GM10248 (cell line): ENCODE measurements around the gene RNF157.

Source experiments
- CTCF ChIA-PET: fragments of 300-600 bp; sonication (Branson Sonifier 250); formaldehyde crosslinking; extraction: SDS; loops from one replicate; lab custom pipeline; 2021; ENCODE audit warnings: antibody characterized with exemption; lab: Yijun Ruan, JAX
- POLR2A ChIA-PET: fragments of 350-650 bp; sonication (Branson Sonifier 250); formaldehyde crosslinking; extraction: SDS; loops from one replicate; lab custom pipeline; 2020; ENCODE audit warnings: antibody characterized with exemption; lab: Yijun Ruan, JAX
- DNase-seq: peaks from one replicate; pipeline ENCODE4 v3.0.0; 2012; ENCODE audit errors: extremely low spot score
- CTCF ChIP-seq: IDR thresholded peaks from 2 replicates; pipeline ENCODE4 v1.5.1; 2012; ENCODE audit warnings: mild to moderate bottlenecking, low read depth; ENCODE audit errors: extremely low read depth, missing control alignments, control extremely low read depth

The RNF157 gene

DNA sequence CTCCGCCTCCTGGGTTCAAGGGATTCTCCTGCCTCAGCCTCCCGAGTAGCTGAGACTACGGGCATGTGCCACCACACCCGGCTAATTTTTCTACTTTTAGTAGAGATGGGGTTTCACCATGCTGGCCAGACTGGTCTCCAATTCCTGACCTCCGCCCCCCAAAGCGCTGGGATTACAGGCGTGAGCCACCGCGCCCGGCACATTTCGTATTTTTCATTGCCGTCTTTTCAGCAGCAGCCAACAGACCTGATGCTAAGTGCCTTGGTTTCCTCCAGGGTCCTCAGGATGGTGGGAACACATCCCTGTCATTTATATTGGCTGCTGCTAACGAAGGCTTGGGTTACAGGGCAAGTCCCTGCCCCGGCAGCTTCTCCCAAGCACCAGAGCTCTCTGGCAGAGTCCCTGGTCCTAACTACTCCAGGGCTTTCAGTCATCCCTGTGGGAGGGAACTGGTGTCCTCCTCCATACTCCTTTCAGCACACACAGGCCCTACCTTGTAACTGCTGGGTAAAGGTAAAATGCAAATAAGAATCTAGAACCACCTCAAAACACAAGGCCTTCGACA lies 1.5 kb upstream of the RNF157 start:
- no peak for TF ChIP-seq CTCF
- ChIA-PET POLR2A (interaction anchor here (0.9 kb wide), 1 partner anchor 23 kb away, joined by 4 read pairs; no protein-coding TSS in a partner anchor), CTCF (interaction anchor here (1.5 to 1.7 kb wide), 2 partner anchors 37 to 60 kb away, joined by 4 to 5 read pairs; no protein-coding TSS in a partner anchor)
- DNase-seq = no peak

DNA sequence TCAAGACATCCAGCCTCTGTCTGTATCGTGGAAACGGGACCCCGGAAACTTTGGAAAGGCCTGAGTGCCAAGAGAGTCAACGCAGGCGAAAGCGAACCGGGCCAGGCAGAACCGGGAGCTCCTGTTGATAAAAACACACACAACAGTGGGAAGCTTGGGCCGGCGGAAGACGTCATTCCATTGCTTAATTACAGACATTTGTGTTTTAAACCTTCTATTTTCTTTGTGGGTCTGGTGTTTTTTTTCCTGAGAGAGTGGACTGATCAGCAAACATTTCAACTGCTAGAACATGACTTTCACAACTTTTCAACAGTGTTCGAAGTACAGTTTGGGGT lies 878 bp upstream of the RNF157 start:
- no peak for DNase-seq
- CTCF ChIA-PET = interaction anchor here (1.5 to 1.7 kb wide), 2 partner anchors 38 to 59 kb away, joined by 4 to 5 read pairs; no protein-coding TSS in a partner anchor
- POLR2A ChIA-PET = interaction anchor here (0.9 kb wide), 1 partner anchor 23 kb away, joined by 4 read pairs; no protein-coding TSS in a partner anchor
- no peak for TF ChIP-seq CTCF

DNA sequence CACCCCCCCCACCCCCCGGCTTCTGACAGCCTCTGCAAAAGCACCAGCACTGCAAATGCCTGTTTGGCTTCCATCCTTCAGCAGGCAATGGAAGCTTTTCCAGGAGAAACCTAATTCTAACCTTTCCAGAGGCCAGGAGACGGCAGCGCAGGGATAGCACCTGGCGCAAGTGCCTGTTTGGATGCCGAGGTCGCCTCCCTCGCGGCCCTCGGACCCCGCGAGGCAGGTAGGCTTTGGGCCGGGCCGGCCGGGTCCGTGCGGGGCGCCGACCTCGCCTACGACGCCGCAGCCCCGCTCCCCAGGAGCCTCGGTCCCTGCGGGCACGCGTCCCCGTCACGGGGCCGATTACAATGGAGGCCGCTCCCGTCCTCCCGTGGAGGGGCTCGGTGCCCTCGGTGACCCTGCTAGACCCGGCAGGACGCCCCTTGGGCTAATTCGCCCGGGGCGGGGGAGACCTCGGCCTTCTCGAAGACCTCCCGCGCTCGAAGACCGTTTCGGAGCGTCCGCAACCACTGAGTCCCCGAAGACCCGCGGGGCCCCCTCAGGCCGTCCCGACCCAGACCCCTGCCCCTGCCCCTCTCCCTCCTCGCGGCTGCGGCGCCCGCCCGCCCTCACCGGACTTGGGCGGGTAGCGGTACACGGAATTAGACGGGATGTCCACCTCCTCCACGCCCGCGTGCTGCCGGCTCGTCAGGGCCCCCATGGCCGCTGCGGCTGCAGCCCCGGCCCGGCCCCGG lies 587 bp downstream of the RNF157 start:
- POLR2A ChIA-PET = interaction anchor here (0.6 to 0.7 kb wide), 2 partner anchors 29 to 40 kb away, joined by 3 to 4 read pairs; no protein-coding TSS in a partner anchor
- no peak for TF ChIP-seq CTCF
- CTCF ChIA-PET = interaction anchor here (1.4 kb wide), 1 partner anchor 158 kb away, joined by 4 read pairs; no protein-coding TSS in a partner anchor
- DNase-seq = no peak

- ChIA-PET CTCF (interaction anchor here (1.0 to 2.5 kb wide), 9 partner anchors 9 to 159 kb away, joined by 3 to 11 read pairs (median 4); no protein-coding TSS in a partner anchor), POLR2A (no interaction called here)
- no peak for TF ChIP-seq CTCF
- no peak for DNase-seq
Observed at GRCh38 chr17:76238847-76239537, 1.3 kb downstream of the RNF157 start.

- no peak for TF ChIP-seq CTCF
- ChIA-PET POLR2A (interaction anchor here (0.6 kb wide), 2 partner anchors 37 to 475 kb away, joined by 3 read pairs; no protein-coding TSS in a partner anchor), CTCF (interaction anchor here (1.2 to 2.5 kb wide), 7 partner anchors 9 to 56 kb away, joined by 3 to 11 read pairs (median 6); no protein-coding TSS in a partner anchor)
- no peak for DNase-seq
Observed at GRCh38 chr17:76237859-76238313, 2.4 kb downstream of the RNF157 start.

- CTCF ChIA-PET = interaction anchor here (1.0 to 2.5 kb wide), 2 partner anchors 15 to 17 kb away, joined by 3 to 8 read pairs; no protein-coding TSS in a partner anchor
- POLR2A ChIA-PET = no interaction called here
Observed at GRCh38 chr17:76236603-76237002, 3.7 kb downstream of the RNF157 start.

More at GRCh38 chr17:76236603-76237002, 3.7 kb downstream of the RNF157 start:
- no peak for TF ChIP-seq CTCF
- DNase-seq = no peak
